HT-29 (cell line): ENCODE data around the gene ACSL6. TPM values are rescaled to one million over a fixed set of nuclear protein-coding genes. Genes with fewer than 3 reads are reported as not detected.
"Not testable (repeated sequence)": the region's sequence is repeated elsewhere in the genome, so short reads cannot be mapped to it uniquely, and the experiment has no call there.

ENCODE experiments used
- DNase-seq: peaks from one replicate; pipeline ENCODE4 v3.0.0-alpha.2; 2015; ENCODE audit warnings: low spot score
- total RNA-seq: library from RNA; depleted of rRNA; stranded (reverse); fragments of >200 nt; shearing (Covaris generic); gene quantifications from 2 replicates; pipeline ENCODE4 v1.2.3, GENCODE V29; 2014; rRNA removed

The ACSL6 gene
- total RNA-seq, 1 experiment from 2014 or later = not detected

- DNase-seq = no peak
Measured at GRCh38 chr5:131947445-131947844, 64.0 kb downstream of the ACSL6 start.

DNA sequence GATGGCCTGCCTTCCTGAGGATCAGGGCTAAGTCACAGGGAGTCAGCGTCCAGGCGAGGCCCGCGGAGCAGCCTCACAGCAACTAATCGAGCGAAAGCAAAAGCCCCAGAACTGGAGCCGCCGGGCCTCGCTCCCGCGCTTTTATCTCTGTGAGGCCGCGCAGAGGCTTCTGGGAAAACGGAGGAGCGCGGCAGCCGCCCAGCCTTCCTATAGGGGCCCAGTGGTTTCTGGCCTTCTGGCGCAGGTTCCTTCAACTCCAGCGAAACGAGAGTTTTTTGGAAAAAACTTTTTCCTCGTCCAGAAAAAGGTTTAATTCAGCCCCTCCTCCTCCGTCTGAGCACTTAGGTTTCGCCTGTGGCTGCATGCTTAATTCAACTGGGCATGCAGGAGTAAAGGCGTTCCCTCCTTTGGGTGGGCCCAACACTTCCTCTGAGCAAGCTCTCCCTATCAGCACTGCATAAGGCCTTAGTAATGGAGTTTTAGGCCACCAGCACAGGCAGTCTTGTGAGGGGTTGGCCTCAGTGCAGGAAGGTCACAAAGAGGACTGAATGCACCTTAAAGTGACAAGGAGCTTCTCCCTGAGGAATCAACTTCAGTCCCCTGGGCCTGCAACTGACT, 65.8 kb downstream of the ACSL6 start, which contains the start of gene MEIKIN:
TSS of gene MEIKIN (minus strand) at position 113 of the 618 bp plus-strand sequence. CDS start 158 bp downstream, outside the sequence.
- no peak for DNase-seq

- DNase-seq = no peak
Measured at GRCh38 chr5:131944702-131945550, 66.5 kb downstream of the ACSL6 start.

DNA sequence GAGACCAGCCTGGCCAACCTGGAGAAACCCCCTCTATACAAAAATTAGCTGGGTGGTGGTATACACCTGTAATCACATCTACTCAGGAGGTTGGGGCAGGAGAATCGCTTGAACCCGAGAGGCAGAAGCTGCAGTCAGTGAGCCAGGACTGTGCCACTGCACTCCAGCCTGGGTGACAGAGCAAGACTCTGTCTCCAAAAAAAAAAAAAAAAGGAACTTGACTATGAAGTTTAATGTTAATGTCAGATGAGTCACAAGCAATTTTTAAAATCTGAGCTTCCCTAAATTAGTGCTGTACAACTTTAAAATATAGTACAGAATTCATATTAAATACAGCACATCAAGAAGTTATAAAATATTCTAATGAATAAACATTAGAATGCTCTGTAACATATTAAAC, 67.5 kb downstream of the ACSL6 start:
- no peak for DNase-seq

- DNase-seq = no peak
Measured at GRCh38 chr5:131942016-131942415, 69.4 kb downstream of the ACSL6 start.

- DNase-seq = no peak
Measured at GRCh38 chr5:131939690-131940345, 71.6 kb downstream of the ACSL6 start.

- DNase-seq = no peak
Measured at GRCh38 chr5:131932235-131932634, 79.2 kb downstream of the ACSL6 start.

GRCh38 chr5:131928957-131929356, 82.5 kb downstream of the ACSL6 start:
- DNase-seq = no peak

GRCh38 chr5:131926168-131926567, 85.3 kb downstream of the ACSL6 start:
- no peak for DNase-seq

- DNase-seq = no peak
Measured at GRCh38 chr5:131916481-131916880, 95.0 kb downstream of the ACSL6 start.

GRCh38 chr5:131914472-131914871, 97.0 kb downstream of the ACSL6 start:
- no peak for DNase-seq

- no peak for DNase-seq
Measured at GRCh38 chr5:131913603-131914002, 97.9 kb downstream of the ACSL6 start.

GRCh38 chr5:131906668-131907067, 104.8 kb downstream of the ACSL6 start:
- no peak for DNase-seq

GRCh38 chr5:131902266-131902665, 109.2 kb downstream of the ACSL6 start:
- DNase-seq = not testable (repeated sequence)

Other genes with a start within 250 kb of the ACSL6 start
- gene FNIP1, start 214.6 kb downstream of the ACSL6 start, total RNA-seq = 20.8 and 22.1 TPM in 2 replicates
- not detected in 2 replicates for gene MEIKIN, start 66.0 kb downstream of the ACSL6 start, total RNA-seq
- not detected in 2 replicates for gene IL3, start 49.0 kb upstream of the ACSL6 start, total RNA-seq
- 1.8 and 3.4 TPM in 2 replicates for gene CSF2, start 62.1 kb upstream of the ACSL6 start, total RNA-seq
- 20.4 and 20.5 TPM in 2 replicates for gene P4HA2, start 216.2 kb upstream of the ACSL6 start, total RNA-seq
- gene PDLIM4, start 246.0 kb upstream of the ACSL6 start, total RNA-seq = 0.99 and 1.6 TPM in 2 replicates